Activated CD4-positive, alpha-beta T cell treated with anti-CD3 and anti-CD28 coated beads, Interleukin-2, amount 50 U/mL, for 4 hours (primary cell): Measurements from ENCODE around the gene CTLA4.
A peak's percentile ranks its signal among the peaks of the same experiment; 100 is the strongest.
"Not testable (repeated sequence)": the region's sequence is repeated elsewhere in the genome, so short reads cannot be mapped to it uniquely, and the experiment has no call there.

ENCODE experiments used
- DNase-seq, 2 experiments: peaks; one replicate each; pipeline ENCODE4 v3.0.0-alpha.2; 2020

CTLA4 gene

GRCh38 chr2:203858176-203858575 is 9.4 kb upstream of the CTLA4 start:
- peak; percentile 30 to 34 for DNase-seq

- DNase-seq: no peak
Observed at GRCh38 chr2:203859030-203859789, 8.4 kb upstream of the CTLA4 start.

- no peak for DNase-seq
Observed at GRCh38 chr2:203861197-203861596, 6.4 kb upstream of the CTLA4 start.

GRCh38 chr2:203861607-203862006 is 6.0 kb upstream of the CTLA4 start:
- no peak for DNase-seq

GRCh38 chr2:203869223-203870042 is 1.9 kb downstream of the CTLA4 start:
- peak; percentile 43 to 44 for DNase-seq

- DNase-seq: no peak
Observed at GRCh38 chr2:203870481-203870880, 2.9 kb downstream of the CTLA4 start.

- no peak for DNase-seq
Observed at GRCh38 chr2:203870941-203871340, 3.4 kb downstream of the CTLA4 start.

GRCh38 chr2:203871371-203871983 is 3.9 kb downstream of the CTLA4 start:
- no peak for DNase-seq

GRCh38 chr2:203873461-203873860 is 5.9 kb downstream of the CTLA4 start:
- no peak for DNase-seq

GRCh38 chr2:203873921-203874631 is 6.5 kb downstream of the CTLA4 start:
- no peak for DNase-seq

GRCh38 chr2:203875471-203875870 is 7.9 kb downstream of the CTLA4 start:
- no peak for DNase-seq

GRCh38 chr2:203876328-203876727 is 8.8 kb downstream of the CTLA4 start:
- no peak for DNase-seq

- no peak for DNase-seq
Observed at GRCh38 chr2:203878063-203878462, 10.5 kb downstream of the CTLA4 start.

- no peak for DNase-seq
Observed at GRCh38 chr2:203880557-203881125, 13.1 kb downstream of the CTLA4 start.

GRCh38 chr2:203881185-203881584 is 13.6 kb downstream of the CTLA4 start:
- not testable (repeated sequence) for DNase-seq

GRCh38 chr2:203882551-203882950 is 15.0 kb downstream of the CTLA4 start:
- DNase-seq: no peak

GRCh38 chr2:203886661-203887151 is 19.1 kb downstream of the CTLA4 start:
- no peak for DNase-seq

GRCh38 chr2:203887677-203888076 is 20.1 kb downstream of the CTLA4 start:
- DNase-seq: no peak

GRCh38 chr2:203889542-203889941 is 22.0 kb downstream of the CTLA4 start:
- no peak for DNase-seq

- DNase-seq: no peak
Observed at GRCh38 chr2:203889944-203890343, 22.4 kb downstream of the CTLA4 start.

GRCh38 chr2:203890733-203891132 is 23.2 kb downstream of the CTLA4 start:
- DNase-seq: no peak

GRCh38 chr2:203891474-203891873 is 23.9 kb downstream of the CTLA4 start:
- DNase-seq: no peak

GRCh38 chr2:203892207-203892606 is 24.6 kb downstream of the CTLA4 start:
- DNase-seq: no peak
